22Rv1 (cell line): ENCODE results near the gene HCAR1.
"Not testable (repeated sequence)": the region's sequence is repeated elsewhere in the genome, so short reads cannot be mapped to it uniquely, and the experiment has no call there.

Experiments
- CTCF ChIP-seq: fragments of 450-650 bp; IDR thresholded peaks from 2 replicates; pipeline ENCODE4 v1.5.1; 2017; ENCODE audit warnings: mild to moderate bottlenecking
- ZFX ChIP-seq: fragments of 450-650 bp; IDR thresholded peaks from 2 replicates; pipeline ENCODE4 v1.6.1; 2017; ENCODE audit warnings: antibody characterized with exemption, borderline replicate concordance

GRCh38 chr12:122709287-122709686 lies 21.4 kb downstream of the HCAR1 start:
- not testable (repeated sequence) for TF ChIP-seq CTCF, ZFX
